Measurements from ENCODE around the gene ATP11A. TPM values are rescaled to one million over a fixed set of nuclear protein-coding genes. Genes with fewer than 3 reads are reported as not detected.

ATP11A gene
- total RNA-seq, 2 donors from 2014 or later, result 15.2 to 38.4 TPM

GRCh38 chr13:112716841-112717520 is 27.1 kb downstream of the ATP11A start:
- no peak for TF ChIP-seq CTCF (IDR thresholded peaks at IDR 0.05)
- DNase-seq (ENCODE audit: low spot score) (no peak), ATAC-seq (ENCODE audit: insufficient number of reproducible peaks, low FRiP score, low read depth) (no peak)
- no peak overlapping the region for H3K27ac ChIP-seq
- no peak overlapping the region for H3K4me3 ChIP-seq
- H3K36me3 ChIP-seq, result no peaks in the 10 kb centered on the region
- no peaks in the 10 kb centered on the region for H3K27me3 ChIP-seq (replicated peaks; ENCODE audit: insufficient read depth)
- no peaks in the 10 kb centered on the region for H3K9me3 ChIP-seq
- peaks cover 4 to 6% of the 10 kb centered on the region in 2 donors for H3K4me1 ChIP-seq (ENCODE audit: control insufficient read depth in 1 of 2, low read depth in 2 of 2)

DNA sequence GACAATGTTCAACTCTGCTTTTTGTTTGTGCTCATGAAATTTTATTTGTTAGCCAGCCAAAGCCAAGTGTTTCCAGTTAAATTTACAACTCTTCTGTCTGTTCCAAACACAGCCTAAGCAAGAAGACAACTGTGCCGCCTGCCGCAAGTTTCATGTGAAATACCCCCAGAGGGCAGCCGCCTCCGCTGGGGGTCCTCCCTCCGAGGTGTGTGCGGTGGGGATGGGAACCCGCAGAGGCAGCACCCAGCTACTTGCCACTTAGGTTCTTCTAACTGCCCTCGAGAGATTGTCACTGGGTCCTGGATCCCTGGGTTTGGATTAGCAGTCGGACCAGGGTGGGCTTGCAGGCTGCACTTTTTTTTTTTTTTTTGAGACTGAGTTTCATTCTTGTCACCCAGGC is 28.5 kb downstream of the ATP11A start:
- H3K4me3 ChIP-seq, result no peak overlapping the region
- no peaks in the 10 kb centered on the region for H3K9me3 ChIP-seq
- no peaks in the 10 kb centered on the region for H3K36me3 ChIP-seq
- no peak for DNase-seq (ENCODE audit: low spot score)
- no peak for ATAC-seq (ENCODE audit: insufficient number of reproducible peaks, low FRiP score, low read depth)
- peaks cover 0 to 8% of the 10 kb centered on the region in 2 donors for H3K4me1 ChIP-seq (ENCODE audit: control insufficient read depth in 1 of 2, low read depth in 2 of 2)
- no peak for TF ChIP-seq CTCF (IDR thresholded peaks at IDR 0.05)
- H3K27me3 ChIP-seq (replicated peaks; ENCODE audit: insufficient read depth), result no peaks in the 10 kb centered on the region
- H3K27ac ChIP-seq, result no peak overlapping the region

- H3K4me1 ChIP-seq (ENCODE audit: control insufficient read depth in 1 of 2, low read depth in 2 of 2), result peaks cover 0 to 8% of the 10 kb centered on the region in 2 donors
- H3K27ac ChIP-seq, result no peak overlapping the region
- no peaks in the 10 kb centered on the region for H3K9me3 ChIP-seq
- DNase-seq (ENCODE audit: low spot score), result no peak
- no peak for TF ChIP-seq CTCF (IDR thresholded peaks at IDR 0.05)
- no peak overlapping the region for H3K4me3 ChIP-seq
- no peaks in the 10 kb centered on the region for H3K27me3 ChIP-seq (replicated peaks; ENCODE audit: insufficient read depth)
- H3K36me3 ChIP-seq, result no peaks in the 10 kb centered on the region
- ATAC-seq (ENCODE audit: insufficient number of reproducible peaks, low FRiP score, low read depth), result no peak
Observed at GRCh38 chr13:112719016-112719415, 29.2 kb downstream of the ATP11A start.

DNA sequence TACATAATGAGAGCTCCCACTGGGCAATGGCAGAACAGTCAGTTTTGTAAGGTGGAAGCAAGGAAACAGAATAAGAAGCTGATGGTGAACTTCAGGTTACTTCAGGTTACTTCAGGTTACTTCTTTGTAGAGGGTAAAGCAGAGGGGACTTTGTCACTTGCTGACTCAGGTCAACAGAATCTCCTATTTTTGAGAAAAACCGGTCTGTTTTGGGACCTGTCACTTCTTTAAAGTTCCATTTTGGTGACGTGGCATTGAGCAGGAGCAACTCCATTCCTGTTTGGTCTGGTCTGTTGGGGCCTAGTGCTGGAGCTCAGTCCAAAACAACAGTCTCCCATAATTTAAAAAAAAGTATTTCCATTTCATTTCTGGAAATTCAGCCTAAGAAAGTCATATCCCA is 29.7 kb downstream of the ATP11A start:
- no peaks in the 10 kb centered on the region for H3K9me3 ChIP-seq
- no peaks in the 10 kb centered on the region for H3K27me3 ChIP-seq (replicated peaks; ENCODE audit: insufficient read depth)
- no peak for TF ChIP-seq CTCF (IDR thresholded peaks at IDR 0.05)
- no peak for ATAC-seq (ENCODE audit: insufficient number of reproducible peaks, low FRiP score, low read depth)
- H3K4me1 ChIP-seq (ENCODE audit: control insufficient read depth in 1 of 2, low read depth in 2 of 2), result peaks cover 0 to 8% of the 10 kb centered on the region in 2 donors
- DNase-seq (ENCODE audit: low spot score), result no peak
- no peak overlapping the region for H3K27ac ChIP-seq
- H3K36me3 ChIP-seq, result no peaks in the 10 kb centered on the region
- H3K4me3 ChIP-seq, result no peak overlapping the region

- Histone ChIP-seq H3K9me3 (no peaks in the 10 kb centered on the region), H3K36me3 (no peaks in the 10 kb centered on the region), H3K27me3 (replicated peaks; ENCODE audit: insufficient read depth) (no peaks in the 10 kb centered on the region), H3K4me3 (no peak overlapping the region), H3K27ac (no peak overlapping the region), H3K4me1 (ENCODE audit: control insufficient read depth in 1 of 2, low read depth in 2 of 2) (peaks cover 0 to 8% of the 10 kb centered on the region in 2 donors)
- no peak for DNase-seq (ENCODE audit: low spot score)
- ATAC-seq (ENCODE audit: insufficient number of reproducible peaks, low FRiP score, low read depth), result no peak
- TF ChIP-seq CTCF (IDR thresholded peaks at IDR 0.05), result no peak
Observed at GRCh38 chr13:112720251-112720650, 30.4 kb downstream of the ATP11A start.

Measured in thoracic aorta (tissue), 2 donors.